HG03565 (cell line): ENCODE measurements around the gene OR2M5.

Experiments
- ATAC-seq: cut with Tn5 transposase; IDR thresholded peaks from one replicate; pipeline ENCODE4 v1.9.1; 2021; ENCODE audit warnings: mild to moderate bottlenecking, moderate library complexity; ENCODE audit not compliant: unreplicated experiment

The OR2M5 gene

DNA sequence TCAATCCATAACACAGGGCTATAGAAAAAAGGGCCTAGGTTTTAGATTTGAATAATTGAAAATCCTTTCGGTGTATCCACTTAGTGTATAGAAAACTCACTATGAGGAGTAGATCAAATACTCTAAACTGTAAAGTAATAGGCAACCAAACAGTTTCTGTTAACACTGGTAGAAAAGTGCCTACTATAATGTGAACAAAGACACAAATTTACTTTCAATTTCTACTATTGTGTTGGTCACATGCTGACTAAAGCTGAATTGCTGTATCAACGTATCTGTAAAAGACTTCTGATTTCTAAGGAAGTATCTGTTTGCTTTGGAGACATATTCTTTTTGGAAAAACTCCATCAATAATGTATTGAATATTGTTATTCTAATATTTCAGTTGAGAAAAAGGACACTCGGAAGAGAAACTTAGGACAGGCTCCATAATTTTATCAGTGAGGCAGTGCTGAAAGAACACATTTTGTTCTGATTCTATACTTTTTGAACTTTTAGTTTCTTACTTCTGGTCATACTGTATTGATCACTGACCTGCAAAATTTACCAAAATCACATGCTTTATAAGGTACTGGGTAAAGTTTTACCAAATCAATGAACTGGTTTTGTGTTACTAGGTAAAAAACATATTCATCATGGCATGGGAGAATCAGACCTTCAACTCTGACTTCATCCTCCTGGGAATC is at the start of gene OR2M5:
Gene OR2M5, plus strand, starts transcription at position 636 of the 686 bp plus-strand sequence. Its CDS starts 0 bp downstream, at position 636.
- ATAC-seq: no peak

- ATAC-seq: no peak
Observed at GRCh38 chr1:248098529-248098928, 46.4 kb upstream of the OR2M5 start.

- ATAC-seq: no peak
Observed at GRCh38 chr1:248102847-248103246, 42.1 kb upstream of the OR2M5 start.

DNA sequence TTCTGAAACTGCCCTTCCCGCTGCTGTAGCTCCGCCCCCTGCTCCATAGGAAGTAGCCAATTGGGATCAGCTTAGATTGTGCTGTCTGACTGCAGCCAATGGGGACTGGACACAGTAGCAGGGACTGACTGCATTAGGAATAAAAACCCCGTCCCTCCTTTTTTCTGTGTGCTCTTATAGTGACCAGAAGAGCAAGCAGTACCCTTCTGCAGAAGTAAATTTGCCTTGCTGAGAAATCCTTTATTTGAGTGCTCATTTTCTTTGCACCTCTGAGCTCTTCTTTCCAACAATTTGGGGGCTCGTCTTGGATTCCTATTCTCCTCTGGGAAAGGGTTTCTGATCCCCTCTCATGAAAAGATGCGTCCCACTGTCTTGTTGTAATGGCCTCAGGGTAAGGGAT is 33.8 kb upstream of the OR2M5 start:
- no peak for ATAC-seq

DNA sequence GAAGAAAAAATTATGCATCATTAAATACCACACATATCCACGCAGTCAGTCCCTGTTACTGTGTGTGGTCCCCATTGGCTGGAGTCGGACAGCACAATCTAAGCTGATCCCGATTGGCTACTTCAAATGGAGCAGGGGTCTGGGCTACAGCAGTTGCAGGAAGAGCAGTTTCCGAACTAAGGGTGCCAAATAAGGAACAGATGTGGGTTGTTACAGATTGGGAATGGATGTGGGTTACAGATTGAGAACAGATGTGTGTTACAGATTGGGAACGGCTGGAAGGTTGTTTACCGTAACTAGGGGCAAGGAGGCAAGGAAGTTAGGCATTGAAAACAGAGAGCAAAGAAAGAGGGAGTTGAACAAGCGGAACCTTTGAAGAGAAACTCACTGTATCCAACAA is 30.1 kb upstream of the OR2M5 start:
- no peak for ATAC-seq

DNA sequence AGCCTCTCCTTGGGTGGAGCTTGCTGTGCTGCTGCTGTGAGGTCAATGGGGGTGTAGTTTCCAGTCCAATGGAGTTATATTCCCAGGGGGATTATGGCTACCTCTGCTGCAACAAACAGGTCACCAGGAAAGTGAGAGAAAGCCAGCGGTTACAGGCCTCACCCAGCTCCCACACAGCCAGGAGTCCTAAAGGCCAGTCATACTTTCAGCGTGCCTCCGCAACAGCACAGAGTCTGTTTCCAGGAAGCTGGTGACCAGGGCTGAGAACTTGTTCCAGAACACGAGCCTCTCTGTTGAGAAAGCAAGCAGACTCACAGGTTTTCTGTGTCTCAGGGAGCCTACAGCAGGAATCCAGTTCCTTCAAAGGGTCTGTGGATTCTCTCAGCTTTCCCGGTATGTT is 17.3 kb upstream of the OR2M5 start:
- ATAC-seq: no peak

DNA sequence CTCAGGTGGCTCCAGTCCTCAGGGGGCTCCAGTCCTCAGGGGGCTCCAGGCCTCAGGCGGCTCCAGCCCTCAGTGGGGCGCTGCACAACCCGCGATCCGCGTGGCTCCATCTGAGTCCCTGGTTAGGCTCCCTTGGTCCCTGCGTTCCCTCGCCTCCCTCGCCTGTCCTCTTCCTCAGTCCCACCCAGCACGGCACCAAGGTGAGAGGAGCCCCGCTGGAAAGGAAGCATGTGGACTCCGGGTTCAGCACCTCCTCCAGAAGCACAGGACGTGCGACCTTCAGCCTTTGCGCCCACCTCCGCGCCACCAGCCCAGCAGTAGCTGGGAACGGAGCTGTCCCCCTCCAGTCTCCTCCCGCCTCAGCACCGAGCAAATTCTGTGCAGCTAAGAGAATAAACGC is 8.1 kb upstream of the OR2M5 start:
- no peak for ATAC-seq

DNA sequence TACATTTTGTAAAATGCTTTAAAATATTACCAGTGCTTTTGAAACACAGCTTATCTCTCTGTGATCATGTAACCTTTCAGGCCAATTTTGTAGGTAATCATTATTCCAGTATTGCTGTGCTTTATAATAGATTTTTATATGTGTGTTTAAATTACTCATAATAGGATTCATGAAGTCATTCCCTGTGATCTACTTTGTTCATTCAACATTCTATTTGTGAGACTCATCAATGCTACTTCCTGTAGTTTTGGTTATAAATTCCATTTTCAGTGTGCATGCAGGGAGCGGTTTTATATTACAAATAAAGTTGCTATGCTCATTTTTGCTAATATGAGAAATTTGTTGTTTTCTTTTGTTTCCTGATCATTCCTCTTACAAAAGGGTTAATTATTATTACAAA is 4.1 kb upstream of the OR2M5 start:
- no peak for ATAC-seq

- ATAC-seq: no peak
Observed at GRCh38 chr1:248143311-248143710, 1.6 kb upstream of the OR2M5 start.

- no peak for ATAC-seq
Observed at GRCh38 chr1:248152056-248152827, 7.3 kb downstream of the OR2M5 start.

DNA sequence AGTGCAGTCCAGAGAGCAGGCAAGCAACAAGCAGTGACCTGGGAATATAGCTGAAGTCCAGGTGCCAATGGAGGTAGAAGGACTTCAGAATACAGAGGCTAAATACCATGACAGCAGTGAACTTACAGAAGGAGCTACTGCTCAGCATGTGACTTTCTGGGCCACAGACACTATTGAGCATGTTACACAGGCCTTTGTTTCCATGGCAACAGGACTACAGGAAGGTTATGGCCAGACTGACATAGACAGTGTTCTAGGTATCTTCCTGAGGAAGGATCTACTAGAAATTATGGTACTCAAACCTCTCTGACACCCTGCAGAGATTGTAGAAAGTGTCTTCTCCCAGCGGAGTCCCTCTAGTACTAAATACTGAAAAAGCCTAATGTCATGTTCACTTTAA is 11.0 kb downstream of the OR2M5 start:
- no peak for ATAC-seq

- no peak for ATAC-seq
Observed at GRCh38 chr1:248158758-248159157, 13.8 kb downstream of the OR2M5 start.

DNA sequence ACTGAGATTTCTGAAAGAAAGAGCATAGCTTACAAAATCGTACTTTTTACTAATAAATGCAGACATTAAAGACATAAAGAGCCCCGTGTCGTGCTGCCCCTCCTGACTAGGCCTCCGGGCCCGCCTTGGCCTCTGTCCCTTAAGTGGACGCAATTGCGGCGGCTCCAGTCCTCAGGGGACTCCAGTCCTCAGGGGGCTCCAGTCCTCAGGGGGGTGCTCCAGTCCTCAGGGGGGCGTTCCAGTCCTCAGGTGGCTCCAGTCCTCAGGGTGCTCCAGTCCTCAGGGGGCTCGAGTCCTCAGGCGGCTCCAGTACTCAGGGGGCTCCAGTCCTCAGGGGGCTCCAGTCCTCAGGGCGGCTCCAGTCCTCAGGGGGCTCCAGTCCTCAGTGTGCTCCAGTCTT is 19.1 kb downstream of the OR2M5 start:
- no peak for ATAC-seq

GRCh38 chr1:248165186-248165585 is 20.2 kb downstream of the OR2M5 start:
- no peak for ATAC-seq

DNA sequence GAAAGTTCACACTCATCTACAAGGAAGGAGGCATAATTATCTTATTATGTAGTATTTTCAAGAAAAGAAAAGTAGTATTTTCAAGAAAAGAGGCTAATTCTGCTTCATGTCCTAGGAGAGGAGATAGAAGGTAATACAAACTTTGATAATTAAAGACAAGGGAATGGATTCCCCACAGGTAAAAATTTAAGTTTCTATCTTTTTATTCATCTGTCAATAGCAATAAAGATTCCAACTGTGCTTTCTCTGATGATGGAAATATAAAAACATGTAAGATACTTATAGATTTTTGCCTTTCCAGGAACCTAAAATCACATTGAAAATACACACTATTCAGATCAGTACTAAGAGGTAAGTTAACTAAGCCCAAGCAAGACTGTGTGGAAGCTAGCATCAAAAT is 29.6 kb downstream of the OR2M5 start, which contains the start of gene OR2M2:
Gene OR2M2, plus strand, starts transcription at position 301 of the 400 bp plus-strand sequence. CDS start 5,165 bp downstream, outside the sequence.
- ATAC-seq: no peak

GRCh38 chr1:248183996-248184395 is 39.0 kb downstream of the OR2M5 start:
- ATAC-seq: no peak

GRCh38 chr1:248187363-248187762 is 42.4 kb downstream of the OR2M5 start:
- no peak for ATAC-seq

- no peak for ATAC-seq
Observed at GRCh38 chr1:248189026-248189425, 44.1 kb downstream of the OR2M5 start.

GRCh38 chr1:248194117-248194516 is 49.2 kb downstream of the OR2M5 start:
- no peak for ATAC-seq
